PC-9 (cell line): ENCODE data around the gene USP7. TPM values are rescaled to one million over a fixed set of nuclear protein-coding genes. Genes with fewer than 3 reads are reported as not detected.

Experiments
- BruUV-seq: library from RNA; stranded (reverse); fragments of 400-500 nt; replicated peaks from 2 replicates; lab custom pipeline; 2021; lab: Mats Ljungman, UMichigan
- CTCF ChIA-PET: fragments of 300-600 bp; sonication (Branson Sonifier 250); formaldehyde crosslinking; loops from one replicate; lab custom pipeline; 2022; ENCODE audit warnings: antibody characterized with exemption; lab: Charles Lee
- POLR2A ChIA-PET: fragments of 300-600 bp; sonication (Branson Sonifier 250); formaldehyde crosslinking; loops from one replicate; lab custom pipeline; 2022; ENCODE audit warnings: antibody characterized with exemption; ENCODE audit not compliant: unreplicated experiment; lab: Charles Lee
- DNase-seq, 2 experiments: peaks; one replicate each; pipeline versions ENCODE4 v3.0.0 to v3.0.0-alpha.2; 2015 to 2022; ENCODE audit warnings: mixed read lengths in 1 of 2
- H2AFZ ChIP-seq: fragments of 200-600 bp; sonication (generic); 2 replicates; pipeline ENCODE4 v1.8.1; 2017; ENCODE audit warnings: antibody characterized with exemption
- H3F3A ChIP-seq: fragments of 200-600 bp; sonication (generic); 2 replicates; pipeline ENCODE4 v1.8.1; 2017; ENCODE audit warnings: antibody characterized with exemption, mild to moderate bottlenecking, low read depth; ENCODE audit not compliant: insufficient read depth
- H3K27ac ChIP-seq: fragments of 200-600 bp; sonication (generic); 2 replicates; pipeline ENCODE4 v1.6.1; 2016; ENCODE audit warnings: mixed run types
- H3K27me3 ChIP-seq: fragments of 200-600 bp; sonication (generic); 2 replicates; pipeline ENCODE4 v1.6.1; 2016; ENCODE audit warnings: low read depth, mixed run types; ENCODE audit not compliant: insufficient read depth
- H3K36me3 ChIP-seq: fragments of 200-600 bp; sonication (generic); 2 replicates; pipeline ENCODE4 v1.6.1; 2016; ENCODE audit warnings: low read depth, mixed run types
- H3K4me1 ChIP-seq: fragments of 200-600 bp; sonication (generic); replicated peaks from 2 replicates; pipeline ENCODE4 v1.6.1; 2016; ENCODE audit warnings: mixed run types; ENCODE audit not compliant: insufficient read depth
- H3K4me2 ChIP-seq: fragments of 200-600 bp; sonication (generic); 2 replicates; pipeline ENCODE4 v1.6.1; 2017; ENCODE audit warnings: mixed run types
- H3K4me3 ChIP-seq: fragments of 200-600 bp; sonication (generic); 2 replicates; pipeline ENCODE4 v1.6.1; 2016; ENCODE audit warnings: mixed run types
- H3K79me2 ChIP-seq: fragments of 200-600 bp; sonication (generic); 2 replicates; pipeline ENCODE4 v1.6.1; 2017; ENCODE audit warnings: low read depth, mixed run types
- H3K9me2 ChIP-seq: fragments of 200-600 bp; sonication (generic); 2 replicates; pipeline ENCODE4 v1.8.1; 2017; ENCODE audit warnings: mild to moderate bottlenecking; ENCODE audit not compliant: insufficient read depth
- H3K9me3 ChIP-seq: fragments of 200-600 bp; sonication (generic); 2 replicates; pipeline ENCODE4 v1.8.1; 2016; ENCODE audit warnings: low read depth; ENCODE audit not compliant: insufficient read depth
- H4K20me1 ChIP-seq: fragments of 200-600 bp; sonication (generic); 2 replicates; pipeline ENCODE4 v1.8.1; 2017; ENCODE audit not compliant: insufficient read depth
- EZH2 ChIP-seq: fragments of 200-600 bp; sonication (generic); IDR thresholded peaks from 2 replicates; pipeline ENCODE4 v1.8.0; 2017; ENCODE audit warnings: antibody characterized with exemption, low read depth
- intact Hi-C: fragments of 100-400 bp; cut with micrococcal nuclease; formaldehyde crosslinking; loops from one replicate; pipeline ENCODE4 v1.10.0; 2022; ENCODE audit not compliant: unreplicated experiment
- total RNA-seq: library from RNA; stranded (reverse); gene quantifications from 2 replicates; pipeline ENCODE4 v1.2.3, GENCODE V29; 2021
- TF ChIP-seq, protein P1 (sequence below): fragments of 200-600 bp; sonication (generic); conservative IDR thresholded peaks from 2 replicates; pipeline ENCODE4 v1.6.1; 2017; ENCODE audit warnings: mixed run types, antibody characterized with exemption, mild to moderate bottlenecking, moderate library complexity

The USP7 gene
- total RNA-seq, 1 experiment from 2014 or later: 167 TPM

DNA sequence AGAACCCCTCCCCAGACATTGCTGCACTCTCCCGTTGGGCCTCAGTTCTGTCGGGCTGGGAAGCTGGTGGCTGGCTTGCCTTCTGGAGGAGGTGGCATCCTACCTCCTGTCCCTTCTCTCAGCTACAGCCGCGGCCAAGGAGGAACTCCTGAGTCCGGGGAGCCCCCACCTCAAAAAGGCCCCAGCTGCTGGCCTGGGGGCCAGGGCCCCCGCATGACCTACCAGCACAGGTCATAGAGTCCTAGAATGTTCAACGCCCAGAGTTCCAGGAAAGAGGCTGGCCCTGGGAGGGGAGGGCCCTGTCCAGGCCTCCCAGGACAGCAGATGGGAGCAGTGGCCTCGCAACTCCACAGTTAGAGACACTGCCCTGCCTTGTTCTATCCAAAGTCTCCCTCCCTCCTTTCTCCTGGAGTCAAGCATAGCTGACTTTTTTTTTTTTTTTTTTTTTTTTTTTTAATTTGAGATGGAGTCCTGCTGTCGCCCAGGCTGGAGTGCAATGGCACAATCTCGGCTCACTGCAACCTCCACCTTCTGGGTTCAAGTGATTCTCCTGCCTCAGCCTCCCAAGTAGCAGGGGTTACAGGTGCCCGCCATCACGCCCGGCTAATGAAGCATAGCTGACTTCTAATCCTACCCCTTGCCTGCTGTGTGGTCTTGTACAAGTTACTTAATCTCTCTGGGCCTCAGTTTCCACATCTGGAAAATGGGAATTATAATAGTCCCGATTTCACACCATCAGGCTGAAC lies 102.0 kb downstream of the USP7 start:
- Histone ChIP-seq H3K9me2 (no peaks in the 10 kb centered on the region), H3K36me3 (no peaks in the 10 kb centered on the region), H4K20me1 (peaks cover 58% of the 10 kb centered on the region), H3F3A (peaks cover 17% of the 10 kb centered on the region; the same call in 1 of the 2 replicates), H3K9me3 (no peaks in the 10 kb centered on the region), H3K4me3 (no peak overlapping the region), H2AFZ (no peak overlapping the region), H3K27ac (no peak overlapping the region), H3K4me2 (no peak overlapping the region), H3K4me1 (peaks cover 29% of the 10 kb centered on the region), H3K27me3 (no peaks in the 10 kb centered on the region), H3K79me2 (peaks cover 77% of the 10 kb centered on the region)
- DNase-seq: no peak
- CTCF ChIA-PET: interaction anchor here (0.6 kb wide), 1 partner anchor 267 kb away, joined by 5 read pairs; no protein-coding TSS in a partner anchor
- BruUV-seq: no TSS peak
- POLR2A ChIA-PET: no interaction called here
- intact Hi-C loops: no loop called here
- TF ChIP-seq, protein P1, sequence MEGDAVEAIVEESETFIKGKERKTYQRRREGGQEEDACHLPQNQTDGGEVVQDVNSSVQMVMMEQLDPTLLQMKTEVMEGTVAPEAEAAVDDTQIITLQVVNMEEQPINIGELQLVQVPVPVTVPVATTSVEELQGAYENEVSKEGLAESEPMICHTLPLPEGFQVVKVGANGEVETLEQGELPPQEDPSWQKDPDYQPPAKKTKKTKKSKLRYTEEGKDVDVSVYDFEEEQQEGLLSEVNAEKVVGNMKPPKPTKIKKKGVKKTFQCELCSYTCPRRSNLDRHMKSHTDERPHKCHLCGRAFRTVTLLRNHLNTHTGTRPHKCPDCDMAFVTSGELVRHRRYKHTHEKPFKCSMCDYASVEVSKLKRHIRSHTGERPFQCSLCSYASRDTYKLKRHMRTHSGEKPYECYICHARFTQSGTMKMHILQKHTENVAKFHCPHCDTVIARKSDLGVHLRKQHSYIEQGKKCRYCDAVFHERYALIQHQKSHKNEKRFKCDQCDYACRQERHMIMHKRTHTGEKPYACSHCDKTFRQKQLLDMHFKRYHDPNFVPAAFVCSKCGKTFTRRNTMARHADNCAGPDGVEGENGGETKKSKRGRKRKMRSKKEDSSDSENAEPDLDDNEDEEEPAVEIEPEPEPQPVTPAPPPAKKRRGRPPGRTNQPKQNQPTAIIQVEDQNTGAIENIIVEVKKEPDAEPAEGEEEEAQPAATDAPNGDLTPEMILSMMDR: no peak
- no peak for TF ChIP-seq EZH2

- H3K27ac ChIP-seq: no peak overlapping the region
- H3K4me3 ChIP-seq: no peak overlapping the region
- peak; percentile 41 to 71 for DNase-seq
- H3K36me3 ChIP-seq: no peaks in the 10 kb centered on the region
- intact Hi-C loops: no loop called here
- peak overlapping the region; percentile 30; the same call in 1 of the 2 replicates for H3K4me2 ChIP-seq
- H2AFZ ChIP-seq: no peak overlapping the region
- ChIA-PET CTCF (interaction anchor here (1.1 kb wide), 1 partner anchor 9 kb away, joined by 3 read pairs; the partner anchor contains the start of gene CARHSP1), POLR2A (no interaction called here)
- TF ChIP-seq EZH2: no peak
- TF ChIP-seq, protein P1: no peak
- peaks cover 54% of the 10 kb centered on the region for H4K20me1 ChIP-seq
- H3K27me3 ChIP-seq: no peaks in the 10 kb centered on the region
- H3F3A ChIP-seq: peaks cover 29% of the 10 kb centered on the region; the same call in 1 of the 2 replicates
- BruUV-seq: no TSS peak
- H3K9me3 ChIP-seq: no peaks in the 10 kb centered on the region
- peaks cover 29% of the 10 kb centered on the region for H3K4me1 ChIP-seq
- H3K79me2 ChIP-seq: peaks cover 62% of the 10 kb centered on the region
- H3K9me2 ChIP-seq: no peaks in the 10 kb centered on the region
Measured at GRCh38 chr16:8859913-8860881, 103.5 kb downstream of the USP7 start.
